Measurements from ENCODE around the gene PIMREG.

The PIMREG gene

DNA sequence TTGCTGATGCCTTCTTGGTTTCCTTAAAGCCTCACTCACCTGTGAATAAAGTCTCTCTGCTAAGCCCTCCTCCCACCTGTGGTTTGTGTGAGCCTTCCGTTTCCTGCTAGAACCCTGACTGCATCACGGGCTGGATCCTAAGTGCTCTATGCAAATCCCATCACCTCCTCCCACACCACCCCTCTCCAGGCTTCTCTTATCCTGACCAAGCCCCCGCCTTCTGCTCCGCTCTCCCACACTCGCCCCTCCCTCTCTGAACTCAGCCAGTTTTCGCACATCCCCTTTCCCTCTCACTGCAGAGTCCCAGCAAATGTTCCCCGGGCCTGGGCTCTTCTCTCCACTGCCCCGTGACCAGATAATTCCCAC lies 51.8 kb downstream of the PIMREG start:
- DNase-seq (ENCODE audit: extremely low read depth, low read depth), result no peak
- TF ChIP-seq, protein P1, sequence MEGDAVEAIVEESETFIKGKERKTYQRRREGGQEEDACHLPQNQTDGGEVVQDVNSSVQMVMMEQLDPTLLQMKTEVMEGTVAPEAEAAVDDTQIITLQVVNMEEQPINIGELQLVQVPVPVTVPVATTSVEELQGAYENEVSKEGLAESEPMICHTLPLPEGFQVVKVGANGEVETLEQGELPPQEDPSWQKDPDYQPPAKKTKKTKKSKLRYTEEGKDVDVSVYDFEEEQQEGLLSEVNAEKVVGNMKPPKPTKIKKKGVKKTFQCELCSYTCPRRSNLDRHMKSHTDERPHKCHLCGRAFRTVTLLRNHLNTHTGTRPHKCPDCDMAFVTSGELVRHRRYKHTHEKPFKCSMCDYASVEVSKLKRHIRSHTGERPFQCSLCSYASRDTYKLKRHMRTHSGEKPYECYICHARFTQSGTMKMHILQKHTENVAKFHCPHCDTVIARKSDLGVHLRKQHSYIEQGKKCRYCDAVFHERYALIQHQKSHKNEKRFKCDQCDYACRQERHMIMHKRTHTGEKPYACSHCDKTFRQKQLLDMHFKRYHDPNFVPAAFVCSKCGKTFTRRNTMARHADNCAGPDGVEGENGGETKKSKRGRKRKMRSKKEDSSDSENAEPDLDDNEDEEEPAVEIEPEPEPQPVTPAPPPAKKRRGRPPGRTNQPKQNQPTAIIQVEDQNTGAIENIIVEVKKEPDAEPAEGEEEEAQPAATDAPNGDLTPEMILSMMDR (IDR thresholded peaks at IDR 0.05; ENCODE audit: low read depth, low read length), result no peak

DNA sequence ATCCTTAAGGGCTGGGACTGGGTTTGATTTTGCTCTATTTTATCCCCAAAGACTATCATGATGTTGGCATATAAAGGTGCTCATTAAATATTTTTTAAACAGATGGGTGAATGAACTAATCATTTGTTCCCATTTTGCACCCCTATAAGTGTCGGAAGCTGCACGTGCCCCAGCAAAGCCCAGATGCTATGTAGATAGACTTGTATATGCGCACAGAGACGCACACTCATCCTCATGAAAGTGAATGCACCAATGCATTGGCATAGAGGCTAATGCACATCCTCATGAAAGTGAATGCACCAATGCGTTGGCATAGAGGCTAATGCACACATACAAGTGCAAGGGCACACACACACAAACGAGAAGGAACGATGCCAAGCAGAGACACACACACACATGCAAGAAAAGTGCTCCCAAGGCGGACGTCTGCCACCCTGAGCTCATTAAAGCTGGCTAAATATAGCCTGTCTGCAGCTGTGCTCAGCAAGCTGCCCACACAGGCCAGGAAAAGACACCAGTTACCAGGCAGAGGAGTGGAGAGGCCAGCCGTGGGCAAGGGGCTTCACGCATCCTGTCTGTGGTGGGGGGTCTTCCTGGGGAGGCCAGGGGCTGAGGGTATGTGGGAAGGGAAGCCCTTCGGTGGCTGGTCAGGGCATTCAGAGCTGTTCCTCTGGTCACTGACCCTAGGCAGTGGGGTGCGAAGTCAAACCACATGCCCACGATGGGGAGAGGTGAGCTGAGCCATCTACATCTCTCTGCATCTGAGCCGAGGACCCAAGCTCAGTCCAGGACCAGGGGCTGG lies 52.6 kb downstream of the PIMREG start:
- TF ChIP-seq, protein P1 (IDR thresholded peaks at IDR 0.05; ENCODE audit: low read depth, low read length), result no peak

DNA sequence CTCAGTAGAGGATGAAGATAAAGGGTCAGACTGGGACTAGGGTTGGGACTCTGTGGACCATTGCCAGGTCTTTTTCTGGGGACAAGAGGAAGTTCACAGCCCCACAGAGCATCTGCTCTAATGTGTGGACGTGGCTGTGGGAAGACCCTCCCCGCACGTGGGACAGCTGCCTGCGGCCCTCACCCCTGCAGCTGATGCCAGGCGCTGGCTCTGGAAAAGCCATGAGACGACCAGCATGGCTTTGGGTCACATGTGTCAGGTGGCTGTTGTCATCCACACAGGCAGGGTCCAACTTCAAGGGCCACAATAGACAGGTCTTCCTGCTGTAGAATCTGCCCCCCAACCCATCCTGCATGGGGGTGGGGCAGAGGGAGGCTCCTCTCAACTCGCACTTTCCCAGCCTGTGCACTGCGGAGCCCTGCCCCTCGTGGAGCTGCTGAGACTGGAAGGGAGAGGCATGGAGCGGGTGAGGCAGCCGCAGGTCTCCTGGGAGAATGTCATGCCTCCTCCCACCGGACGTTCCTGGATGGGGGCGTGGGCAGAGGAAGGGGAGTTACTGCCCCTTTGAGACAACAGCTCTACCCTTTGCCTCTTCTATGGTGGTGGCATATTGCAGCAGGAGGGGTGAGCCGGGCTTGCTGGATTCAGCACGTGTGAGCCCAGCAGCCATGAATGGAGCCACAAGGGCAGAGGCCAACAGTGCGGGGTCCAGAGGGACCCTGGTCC lies 53.4 kb downstream of the PIMREG start:
- DNase-seq (ENCODE audit: extremely low read depth, low read depth), result no peak
- TF ChIP-seq, protein P1 (IDR thresholded peaks at IDR 0.05; ENCODE audit: low read depth, low read length), result no peak

More for the DNA sequence above, 52.6 kb downstream of the PIMREG start:
- DNase-seq (ENCODE audit: extremely low read depth, low read depth), result no peak

DNA sequence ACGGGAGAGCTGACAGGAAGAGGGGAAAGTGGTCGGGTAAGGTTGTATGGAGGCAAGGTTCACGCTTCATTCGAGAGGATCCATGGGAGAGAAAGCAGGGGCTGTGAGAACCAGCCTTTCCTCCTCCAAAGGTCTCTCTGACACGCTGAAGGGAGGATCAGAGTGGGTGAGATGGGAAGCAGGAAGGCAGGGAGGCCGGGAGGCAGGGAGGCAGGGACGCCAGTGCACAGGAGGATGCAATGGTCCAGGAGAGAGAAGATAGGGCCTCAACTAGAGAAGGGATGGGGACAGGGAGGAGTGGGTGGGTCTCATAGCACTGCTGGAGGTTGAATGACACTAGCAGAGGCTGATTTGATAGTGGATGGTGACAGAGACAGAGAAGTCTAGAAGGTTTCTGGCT lies 54.1 kb downstream of the PIMREG start:
- DNase-seq (ENCODE audit: extremely low read depth, low read depth), result no peak
- TF ChIP-seq, protein P1 (IDR thresholded peaks at IDR 0.05; ENCODE audit: low read depth, low read length), result no peak

DNA sequence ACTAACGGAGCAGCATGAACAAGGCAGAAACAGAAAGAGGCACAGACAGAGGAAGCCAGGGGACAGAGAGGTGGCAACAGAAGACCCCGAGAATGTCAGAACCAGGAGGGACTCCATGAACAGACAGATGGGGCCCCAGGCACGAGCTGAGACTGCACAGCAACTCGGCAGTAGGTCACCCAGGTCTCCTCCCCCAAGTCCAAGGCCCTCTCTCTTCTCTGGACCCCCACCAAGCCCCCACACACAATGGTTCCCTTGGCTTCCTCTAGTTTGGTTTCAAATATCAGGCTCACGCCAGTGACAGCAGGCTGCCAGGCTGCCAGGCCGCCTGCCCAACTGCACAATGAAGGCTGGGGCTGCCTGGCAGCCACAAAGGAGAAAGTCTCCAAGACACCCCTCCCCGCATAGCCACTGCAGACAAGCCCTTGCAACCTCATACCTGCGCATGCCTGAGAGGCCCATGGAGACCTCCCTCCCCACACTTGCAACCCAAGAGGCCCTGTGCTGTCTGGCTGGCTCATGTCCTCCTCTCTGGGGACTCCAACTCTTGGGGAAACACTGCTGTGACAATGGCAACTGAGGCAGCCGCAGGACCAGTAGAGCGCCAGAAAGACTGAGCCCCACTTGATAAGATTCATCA lies 54.8 kb downstream of the PIMREG start:
- DNase-seq (ENCODE audit: extremely low read depth, low read depth), result no peak
- TF ChIP-seq, protein P1 (IDR thresholded peaks at IDR 0.05; ENCODE audit: low read depth, low read length), result no peak

All from AG09319 (cell line).